SK-N-SH (cell line): ENCODE measurements around the gene ORC1.
"Not testable (repeated sequence)": the region's sequence is repeated elsewhere in the genome, so short reads cannot be mapped to it uniquely, and the experiment has no call there.

ENCODE experiments used
- CTCF ChIP-seq: fragments of 200-600 bp; sonication (generic); IDR thresholded peaks from 2 replicates; pipeline ENCODE4 v1.6.1; 2017; ENCODE audit warnings: antibody characterized with exemption, mild to moderate bottlenecking, moderate library complexity
- ELF1 ChIP-seq: IDR thresholded peaks from 2 replicates; pipeline ENCODE4 v1.4.0; 2012
- EP300 ChIP-seq, 2 experiments: IDR thresholded peaks; 2 replicates each; pipeline versions ENCODE4 v1.4.0 to v1.6.1; 2012; ENCODE audit warnings: borderline replicate concordance in 1 of 2, low read depth in 1 of 2, low read length in 1 of 2
- FOXM1 ChIP-seq: IDR thresholded peaks from 2 replicates; pipeline ENCODE4 v1.4.0; 2012; ENCODE audit warnings: low read depth, mild to moderate bottlenecking
- MAX ChIP-seq: IDR thresholded peaks from 2 replicates; pipeline ENCODE4 v1.4.0; 2012; ENCODE audit warnings: low read depth
- NRF1 ChIP-seq: IDR thresholded peaks from 2 replicates; pipeline ENCODE4 v1.6.1; 2012; ENCODE audit warnings: low read depth, mild to moderate bottlenecking, low read length
- RCOR1 ChIP-seq: fragments of 150-350 bp; IDR thresholded peaks from 2 replicates; pipeline ENCODE4 v1.6.1; 2017; ENCODE audit warnings: antibody characterized with exemption, low read length
- REST ChIP-seq: IDR thresholded peaks from 2 replicates; pipeline ENCODE4 v1.6.1; 2012; ENCODE audit warnings: mild to moderate bottlenecking, low read depth, low read length, moderate library complexity
- RFX5 ChIP-seq: IDR thresholded peaks from 2 replicates; pipeline ENCODE4 v1.6.1; 2012; ENCODE audit warnings: mild to moderate bottlenecking, improper control_type of control experiment, low read length
- SMC3 ChIP-seq: IDR thresholded peaks from 2 replicates; pipeline ENCODE4 v1.6.1; 2012; ENCODE audit warnings: low read depth, low read length, improper control_type of control experiment
- YY1 ChIP-seq: IDR thresholded peaks from 2 replicates; pipeline ENCODE4 v1.4.0; 2012; ENCODE audit warnings: low read depth, mild to moderate bottlenecking

GRCh38 chr1:52369851-52370250, 34.4 kb downstream of the ORC1 start:
- TF ChIP-seq CTCF; RFX5; NRF1; REST; FOXM1; YY1; ELF1; MAX; SMC3; EP300 (IDR thresholded peaks at IDR 0.05; ENCODE audit: borderline replicate concordance in 1 of 2, low read depth in 1 of 2, low read length in 1 of 2); RCOR1: not testable (repeated sequence)
